Esophagus muscularis mucosa (tissue), 4 donors: Measurements from ENCODE around the gene SLC2A5.

Source experiments
- EP300 ChIP-seq: sonication (generic); formaldehyde crosslinking; IDR thresholded peaks from one replicate; pipeline ENCODE4 v1.6.1; 2017; ENCODE audit warnings: antibody characterized with exemption
- POLR2A ChIP-seq: fragments of 450-650 bp; IDR thresholded peaks from one replicate; pipeline ENCODE4 v1.6.1; 2017; ENCODE audit warnings: antibody characterized with exemption, moderate library complexity, mild to moderate bottlenecking, low read depth
- POLR2AphosphoS5 ChIP-seq, 2 donors: sonication (generic); formaldehyde crosslinking; IDR thresholded peaks; one replicate each; pipeline ENCODE4 v1.6.1; 2017; ENCODE audit warnings: antibody characterized with exemption in 2 of 2
- TF ChIP-seq, protein P1 (sequence below), 3 experiments: fragments of 200-600 bp in 2 of 3; fragments of 450-650 bp in 1 of 3; sonication (generic) in 2 of 3; IDR thresholded peaks; one replicate each; pipeline ENCODE4 v1.5.1; 2017 to 2019; ENCODE audit warnings: antibody characterized with exemption in 3 of 3, mild to moderate bottlenecking in 2 of 3, moderate library complexity in 1 of 3

DNA sequence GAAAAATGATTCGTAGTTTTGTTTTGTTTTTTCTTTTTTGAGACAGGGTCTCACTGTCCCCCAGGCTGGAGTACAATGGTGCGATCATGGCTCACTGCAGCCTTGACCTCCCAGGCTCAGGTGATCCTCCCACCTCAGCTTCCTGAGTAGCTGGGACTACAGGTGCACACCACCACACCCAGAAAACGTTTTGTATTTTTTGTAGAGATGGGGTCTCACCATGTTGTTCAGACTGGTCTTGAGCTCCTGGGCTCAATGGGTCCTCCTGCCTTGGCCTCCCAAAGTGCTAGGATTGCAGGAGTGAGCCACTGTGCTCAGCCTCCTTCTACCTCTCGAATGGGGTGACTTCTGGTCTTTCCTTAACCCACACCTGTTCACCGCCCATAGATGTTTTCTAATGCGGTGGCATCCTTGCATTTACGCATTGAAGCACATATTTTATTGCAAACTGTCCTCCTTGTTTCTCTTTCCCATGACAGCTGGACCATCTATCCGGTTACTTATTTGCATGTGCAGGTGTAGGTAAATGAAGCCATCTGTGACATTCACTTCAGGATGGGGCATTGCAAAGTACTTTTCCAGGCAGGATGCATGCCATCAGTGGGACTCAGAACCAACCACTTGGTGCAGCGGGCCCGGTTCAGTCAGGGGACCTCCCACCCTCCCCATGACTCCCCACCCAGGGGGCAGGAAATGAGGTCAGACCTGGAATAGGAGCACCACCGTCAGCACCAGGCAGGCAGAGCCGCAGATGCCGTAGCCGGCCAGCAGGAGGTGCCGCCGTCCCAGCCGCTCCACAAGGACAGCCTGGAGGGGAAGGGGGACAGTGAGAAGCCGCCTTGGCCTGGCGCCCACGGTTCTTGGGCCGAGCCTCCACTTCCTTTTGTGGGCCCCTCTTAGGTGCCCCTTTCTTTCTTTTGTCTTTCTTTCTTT, 59.7 kb downstream of the SLC2A5 start:
- TF ChIP-seq, protein P1, sequence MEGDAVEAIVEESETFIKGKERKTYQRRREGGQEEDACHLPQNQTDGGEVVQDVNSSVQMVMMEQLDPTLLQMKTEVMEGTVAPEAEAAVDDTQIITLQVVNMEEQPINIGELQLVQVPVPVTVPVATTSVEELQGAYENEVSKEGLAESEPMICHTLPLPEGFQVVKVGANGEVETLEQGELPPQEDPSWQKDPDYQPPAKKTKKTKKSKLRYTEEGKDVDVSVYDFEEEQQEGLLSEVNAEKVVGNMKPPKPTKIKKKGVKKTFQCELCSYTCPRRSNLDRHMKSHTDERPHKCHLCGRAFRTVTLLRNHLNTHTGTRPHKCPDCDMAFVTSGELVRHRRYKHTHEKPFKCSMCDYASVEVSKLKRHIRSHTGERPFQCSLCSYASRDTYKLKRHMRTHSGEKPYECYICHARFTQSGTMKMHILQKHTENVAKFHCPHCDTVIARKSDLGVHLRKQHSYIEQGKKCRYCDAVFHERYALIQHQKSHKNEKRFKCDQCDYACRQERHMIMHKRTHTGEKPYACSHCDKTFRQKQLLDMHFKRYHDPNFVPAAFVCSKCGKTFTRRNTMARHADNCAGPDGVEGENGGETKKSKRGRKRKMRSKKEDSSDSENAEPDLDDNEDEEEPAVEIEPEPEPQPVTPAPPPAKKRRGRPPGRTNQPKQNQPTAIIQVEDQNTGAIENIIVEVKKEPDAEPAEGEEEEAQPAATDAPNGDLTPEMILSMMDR (IDR thresholded peaks at IDR 0.05): peak; percentile 48 to 61 (median 55)
- no peak for TF ChIP-seq POLR2A
- TF ChIP-seq POLR2AphosphoS5 (IDR thresholded peaks at IDR 0.05): no peak
- TF ChIP-seq EP300: no peak
